Measurements from ENCODE around the gene RGS7. TPM values are rescaled to one million over a fixed set of nuclear protein-coding genes. Genes with fewer than 3 reads are reported as not detected.
"Not testable (repeated sequence)": the region's sequence is repeated elsewhere in the genome, so short reads cannot be mapped to it uniquely, and the experiment has no call there.

The RGS7 gene
- total RNA-seq, 1 experiment from 2014 or later, result 0.37 TPM

DNA sequence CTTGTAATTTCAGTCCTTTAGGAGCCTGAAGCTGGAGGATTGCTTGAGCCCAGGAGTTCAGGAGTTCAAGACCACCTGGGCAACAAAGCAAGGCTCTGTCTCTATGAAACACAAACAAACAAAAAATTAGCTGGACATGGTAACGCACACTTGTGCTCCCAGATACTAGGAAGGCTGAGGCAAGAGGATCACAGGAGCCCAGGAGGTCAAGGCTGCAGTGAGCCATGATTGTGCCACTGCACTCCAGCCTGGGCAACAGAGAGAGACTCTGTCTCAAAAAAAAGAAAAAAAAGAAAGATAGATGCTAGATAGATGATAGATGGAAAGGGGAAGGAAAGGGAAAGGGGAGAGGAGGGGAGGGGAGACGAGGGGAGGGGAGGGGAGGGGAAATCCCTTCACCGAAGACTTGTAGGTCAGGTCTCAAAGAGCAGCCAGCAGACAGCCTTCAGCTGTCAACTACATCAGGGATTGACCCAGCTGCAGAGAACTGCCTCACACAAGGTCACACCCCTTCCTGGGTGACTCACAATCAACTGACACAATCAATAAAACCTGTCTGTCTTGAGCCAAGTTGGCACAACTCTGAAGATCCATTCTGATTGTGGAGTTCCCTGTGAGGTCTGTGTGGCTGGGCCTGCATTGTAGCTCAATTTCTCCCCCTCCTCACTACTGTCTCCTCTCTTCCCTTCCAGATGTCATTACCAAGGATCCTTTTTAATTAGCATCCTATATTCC, 200.6 kb downstream of the RGS7 start:
- no peaks in the 10 kb centered on the region; the same call in 1 of the 2 replicates for H3K27me3 ChIP-seq (replicated peaks)
- H3K36me3 ChIP-seq, result no peaks in the 10 kb centered on the region
- no peak overlapping the region for H3K4me3 ChIP-seq
- H3K27ac ChIP-seq, result no peak overlapping the region
- H3K4me1 ChIP-seq (replicated peaks), result no peaks in the 10 kb centered on the region
- DNase-seq (ENCODE audit: low read depth in 1 of 2, low spot score in 2 of 2), result no peak
- H3K9me3 ChIP-seq (replicated peaks), result no peaks in the 10 kb centered on the region

DNA sequence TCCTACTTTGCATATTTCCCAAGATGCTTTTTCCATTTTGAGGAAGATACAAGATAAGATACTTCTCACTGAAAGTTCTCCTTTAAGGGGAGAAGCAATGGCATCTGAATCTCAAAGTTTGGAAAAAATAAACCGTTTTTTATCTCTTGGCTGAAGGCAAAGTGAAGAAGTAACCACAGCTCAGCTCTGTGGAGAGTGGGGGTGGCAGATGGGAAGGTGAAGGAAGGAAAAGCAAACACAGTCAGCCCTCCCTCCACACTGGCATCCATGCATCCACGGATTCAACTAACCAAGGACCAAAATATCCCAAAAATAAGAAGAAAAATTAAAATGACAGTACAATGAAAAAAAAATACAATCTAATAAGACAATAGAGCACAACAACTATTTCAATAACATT, 211.1 kb downstream of the RGS7 start:
- no peak for DNase-seq (ENCODE audit: low read depth in 1 of 2, low spot score in 2 of 2)
- Histone ChIP-seq H3K27me3 (replicated peaks) (0 out of 2 replicates have a peak, but pooled peaks cover 3% of the 10 kb centered on the region), H3K4me3 (no peak overlapping the region), H3K27ac (no peak overlapping the region), H3K36me3 (no peaks in the 10 kb centered on the region), H3K9me3 (replicated peaks) (no peaks in the 10 kb centered on the region), H3K4me1 (replicated peaks) (no peaks in the 10 kb centered on the region)

DNA sequence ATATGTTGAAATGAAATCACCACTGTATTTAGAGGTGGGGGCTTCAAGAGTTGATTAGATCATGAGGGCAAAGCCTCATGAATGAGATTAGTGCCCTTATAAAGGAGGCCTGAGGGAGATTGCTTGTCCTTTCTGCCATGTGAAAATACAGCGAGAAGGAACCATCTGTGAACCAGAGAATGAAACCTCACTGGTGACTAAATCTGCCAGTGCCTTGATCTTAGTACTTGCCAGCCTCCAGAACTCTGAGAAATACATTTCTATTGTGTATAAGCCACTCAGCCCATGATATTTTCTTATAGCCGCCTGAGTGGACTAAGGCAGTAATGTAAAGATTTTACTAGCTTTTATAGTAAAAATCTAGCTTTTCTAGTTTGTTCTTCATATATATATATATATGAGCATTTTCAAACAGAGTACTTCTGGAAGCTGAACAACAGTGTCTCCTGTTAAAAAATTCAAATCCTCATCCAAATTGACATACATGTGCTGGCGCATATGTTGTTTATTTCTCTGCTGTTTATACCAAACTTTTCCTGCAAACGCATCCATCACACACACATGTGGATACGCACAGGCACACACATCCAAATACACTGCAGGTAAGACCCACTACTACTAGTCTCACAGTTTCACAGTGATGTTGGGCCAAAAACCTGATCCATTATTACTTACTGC, 213.1 kb downstream of the RGS7 start:
- H3K4me1 ChIP-seq (replicated peaks), result no peaks in the 10 kb centered on the region
- 0 out of 2 replicates have a peak, but pooled peaks cover 3% of the 10 kb centered on the region for H3K27me3 ChIP-seq (replicated peaks)
- no peaks in the 10 kb centered on the region for H3K36me3 ChIP-seq
- no peak overlapping the region for H3K27ac ChIP-seq
- H3K9me3 ChIP-seq (replicated peaks), result no peaks in the 10 kb centered on the region
- no peak overlapping the region for H3K4me3 ChIP-seq
- no peak for DNase-seq (ENCODE audit: low read depth in 1 of 2, low spot score in 2 of 2)

DNA sequence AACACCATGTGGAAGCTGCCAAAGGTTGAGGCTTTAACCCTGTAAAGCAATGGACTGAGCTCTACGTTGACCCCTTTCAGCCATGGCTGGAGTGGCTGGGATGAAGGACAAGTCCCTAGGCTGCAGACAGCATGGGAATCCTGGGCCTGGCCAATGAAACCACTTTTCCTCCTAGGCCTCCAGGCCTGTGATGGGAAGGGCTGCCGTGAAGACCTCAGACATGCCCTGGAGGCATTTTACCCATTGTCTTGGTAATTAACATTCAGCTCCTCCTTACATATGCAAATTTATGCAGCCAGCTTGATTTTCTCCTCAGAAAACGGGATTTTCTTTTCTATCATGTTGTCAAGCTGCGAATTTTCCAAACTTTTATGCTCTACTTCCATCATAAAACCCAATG, 214.5 kb downstream of the RGS7 start:
- Histone ChIP-seq H3K27me3 (replicated peaks) (0 out of 2 replicates have a peak, but pooled peaks cover 3% of the 10 kb centered on the region), H3K4me1 (replicated peaks) (no peaks in the 10 kb centered on the region), H3K36me3 (no peaks in the 10 kb centered on the region), H3K4me3 (no peak overlapping the region), H3K9me3 (replicated peaks) (no peaks in the 10 kb centered on the region), H3K27ac (no peak overlapping the region)
- no peak for DNase-seq (ENCODE audit: low read depth in 1 of 2, low spot score in 2 of 2)

DNA sequence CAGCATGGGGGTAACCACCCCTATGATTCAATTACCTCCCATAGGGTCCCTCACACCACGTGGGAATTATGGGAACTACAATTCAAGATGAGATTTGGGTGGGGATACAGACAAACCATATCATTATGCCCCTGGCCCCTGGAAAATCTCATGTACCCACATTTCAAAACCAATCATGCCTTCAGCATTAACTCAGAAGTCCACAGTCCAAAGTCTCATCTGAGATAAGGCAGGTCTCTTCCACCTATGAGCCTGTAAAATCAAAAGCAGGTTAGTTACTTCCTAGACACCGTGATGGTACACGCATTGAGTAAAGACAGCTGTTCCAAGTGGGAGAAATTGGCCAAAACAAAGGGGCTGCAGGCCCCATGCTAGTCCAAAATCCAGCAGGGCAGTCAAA, 215.4 kb downstream of the RGS7 start:
- not testable (repeated sequence) for DNase-seq (ENCODE audit: low read depth in 1 of 2, low spot score in 2 of 2); H3K27me3 ChIP-seq (replicated peaks); H3K4me1 ChIP-seq (replicated peaks); H3K9me3 ChIP-seq (replicated peaks); H3K4me3 ChIP-seq; H3K27ac ChIP-seq; H3K36me3 ChIP-seq

DNA sequence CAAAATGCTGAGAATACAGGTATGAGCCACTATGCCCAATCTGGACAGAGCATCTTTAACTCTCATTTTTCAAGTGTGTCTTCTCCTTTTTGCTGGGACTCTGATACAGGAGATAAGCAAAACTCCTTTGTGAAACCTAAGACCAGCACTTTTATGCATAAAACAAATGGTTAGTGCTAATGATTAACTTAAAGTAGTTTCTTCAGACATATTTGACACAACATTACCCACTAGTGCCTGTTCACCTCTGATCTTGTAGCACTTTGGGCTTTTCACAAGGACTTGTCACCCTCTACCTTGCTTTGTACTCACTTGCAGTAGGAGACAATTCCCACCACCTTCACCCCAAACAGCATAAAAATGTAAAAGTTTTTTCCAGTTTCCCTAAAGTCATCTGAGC, 216.3 kb downstream of the RGS7 start:
- Histone ChIP-seq H3K9me3 (replicated peaks) (no peaks in the 10 kb centered on the region), H3K27me3 (replicated peaks) (no peaks in the 10 kb centered on the region)
- no peak for DNase-seq (ENCODE audit: low read depth in 1 of 2, low spot score in 2 of 2)

DNA sequence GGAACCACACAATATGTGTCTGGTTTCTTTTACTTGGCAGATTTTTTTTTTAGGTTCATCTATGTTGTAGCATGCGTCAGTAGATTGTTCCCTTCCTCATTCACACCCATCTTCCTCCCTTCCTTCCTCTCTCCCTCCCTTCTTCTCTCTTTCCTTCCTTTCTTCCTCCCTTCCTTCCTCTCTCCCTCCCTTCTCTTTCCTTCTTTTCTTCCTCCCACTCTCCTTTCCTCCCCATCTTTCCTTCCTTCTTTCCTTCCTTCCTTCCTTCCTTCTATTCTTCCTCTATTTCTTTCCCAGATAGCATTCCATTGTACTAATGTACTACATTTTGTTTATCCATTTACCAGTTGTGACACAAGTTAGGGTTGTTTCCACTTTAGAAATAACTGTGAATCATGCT, 218.0 kb downstream of the RGS7 start:
- H3K4me3 ChIP-seq, result no peak overlapping the region
- H3K36me3 ChIP-seq, result no peaks in the 10 kb centered on the region
- no peaks in the 10 kb centered on the region for H3K9me3 ChIP-seq (replicated peaks)
- no peak for DNase-seq (ENCODE audit: low read depth in 1 of 2, low spot score in 2 of 2)
- H3K27ac ChIP-seq, result no peak overlapping the region
- no peaks in the 10 kb centered on the region for H3K27me3 ChIP-seq (replicated peaks)
- no peaks in the 10 kb centered on the region for H3K4me1 ChIP-seq (replicated peaks)

More for the DNA sequence above, 216.3 kb downstream of the RGS7 start:
- no peaks in the 10 kb centered on the region for H3K36me3 ChIP-seq
- H3K4me3 ChIP-seq, result no peak overlapping the region
- H3K27ac ChIP-seq, result no peak overlapping the region
- no peaks in the 10 kb centered on the region for H3K4me1 ChIP-seq (replicated peaks)

DNA sequence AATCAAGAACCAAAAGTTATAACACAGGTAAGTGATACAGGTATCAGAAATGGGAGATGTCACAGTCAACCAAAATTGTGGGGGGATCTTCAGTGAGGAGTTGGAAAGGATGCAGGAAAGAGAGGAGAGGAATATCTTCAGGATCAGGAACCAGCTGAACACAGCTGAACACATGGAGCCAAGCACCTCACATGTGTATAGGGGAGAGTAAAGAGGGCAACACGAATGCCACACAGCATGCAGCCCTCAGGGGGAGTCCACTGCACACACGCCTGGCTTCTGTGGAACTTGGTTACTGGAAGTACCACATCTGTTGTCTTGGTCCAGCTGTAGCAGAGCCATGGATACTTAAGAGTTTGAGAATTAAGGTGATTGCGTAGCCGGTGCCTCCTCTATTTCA, 218.8 kb downstream of the RGS7 start:
- H3K27ac ChIP-seq, result no peak overlapping the region

DNA sequence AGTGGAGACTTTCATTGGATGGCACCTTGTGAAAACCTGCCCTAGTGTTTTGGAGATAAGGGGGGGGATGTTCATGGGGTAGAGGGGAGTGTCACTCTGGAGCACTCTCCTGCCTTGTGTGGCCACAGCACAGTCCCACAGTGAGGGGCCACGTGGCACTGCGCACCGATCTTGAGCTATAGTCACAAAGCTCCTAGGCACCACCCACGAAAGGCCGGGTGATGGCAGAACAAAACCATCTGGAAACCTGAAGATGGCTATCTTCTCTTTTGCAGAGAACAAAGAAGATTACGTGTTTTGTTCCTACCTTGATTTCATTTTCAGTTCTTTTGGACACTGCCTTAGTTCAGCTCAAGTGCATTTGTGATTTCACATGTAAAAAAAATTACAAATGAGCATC, 220.6 kb downstream of the RGS7 start:
- Histone ChIP-seq H3K27me3 (replicated peaks) (no peaks in the 10 kb centered on the region), H3K4me3 (no peak overlapping the region), H3K9me3 (replicated peaks) (no peaks in the 10 kb centered on the region), H3K27ac (no peak overlapping the region), H3K4me1 (replicated peaks) (no peaks in the 10 kb centered on the region), H3K36me3 (no peaks in the 10 kb centered on the region)
- DNase-seq (ENCODE audit: low read depth in 1 of 2, low spot score in 2 of 2), result no peak

More for the DNA sequence above, 218.8 kb downstream of the RGS7 start:
- Histone ChIP-seq H3K36me3 (no peaks in the 10 kb centered on the region), H3K9me3 (replicated peaks) (no peaks in the 10 kb centered on the region), H3K27me3 (replicated peaks) (no peaks in the 10 kb centered on the region), H3K4me1 (replicated peaks) (no peaks in the 10 kb centered on the region), H3K4me3 (no peak overlapping the region)
- no peak for DNase-seq (ENCODE audit: low read depth in 1 of 2, low spot score in 2 of 2)

DNA sequence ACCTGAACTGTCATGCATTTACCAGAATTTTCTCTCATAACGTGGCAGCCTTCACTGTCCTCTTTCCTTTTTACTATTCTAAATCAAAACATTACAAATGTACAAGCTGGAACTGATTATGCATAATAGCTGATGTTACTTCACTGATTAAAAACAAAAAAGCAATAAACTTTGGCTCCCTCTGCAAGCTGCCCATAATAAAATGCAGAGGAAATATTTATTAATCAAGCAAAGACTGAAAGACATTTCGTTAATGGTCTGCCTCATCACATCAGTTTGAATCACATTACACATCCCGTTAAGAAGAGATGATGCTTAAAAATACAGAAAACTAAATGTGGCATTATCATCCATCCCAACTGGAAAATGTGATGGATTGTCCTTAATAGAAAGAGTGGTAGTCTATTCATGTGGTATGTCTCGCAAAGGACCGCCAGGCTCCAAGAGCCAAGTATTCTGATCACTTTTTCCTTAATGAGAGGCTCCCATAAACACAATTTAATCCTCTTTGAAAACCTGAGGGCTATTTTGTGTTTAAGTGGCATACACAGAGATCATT, 225.3 kb downstream of the RGS7 start:
- H3K36me3 ChIP-seq, result no peaks in the 10 kb centered on the region
- H3K27me3 ChIP-seq (replicated peaks), result no peaks in the 10 kb centered on the region; the same call in 1 of the 2 replicates
- no peak for DNase-seq (ENCODE audit: low read depth in 1 of 2, low spot score in 2 of 2)
- no peaks in the 10 kb centered on the region for H3K9me3 ChIP-seq (replicated peaks)
- no peak overlapping the region for H3K4me3 ChIP-seq
- no peaks in the 10 kb centered on the region for H3K4me1 ChIP-seq (replicated peaks)
- H3K27ac ChIP-seq, result no peak overlapping the region

DNA sequence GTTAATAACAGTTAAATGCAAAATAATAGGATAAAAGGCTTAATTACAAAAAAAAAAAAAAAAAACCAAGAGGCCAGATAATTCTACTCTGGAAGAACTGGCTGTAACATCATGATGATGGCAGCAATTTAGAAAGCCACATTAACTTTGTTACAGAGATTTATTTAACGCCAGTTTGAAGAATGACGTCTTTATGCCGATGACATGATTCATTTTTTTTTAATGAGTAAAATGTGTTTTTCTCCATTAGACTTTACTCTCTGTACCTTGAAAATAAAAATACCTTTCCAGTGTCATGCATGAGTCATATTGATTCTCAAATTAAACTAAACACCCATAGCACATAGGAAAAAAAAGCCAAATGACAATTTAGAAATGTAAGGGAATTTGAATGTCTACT, 226.1 kb downstream of the RGS7 start:
- Histone ChIP-seq H3K9me3 (replicated peaks) (no peaks in the 10 kb centered on the region), H3K4me3 (no peak overlapping the region), H3K4me1 (replicated peaks) (no peaks in the 10 kb centered on the region), H3K36me3 (no peaks in the 10 kb centered on the region), H3K27ac (no peak overlapping the region), H3K27me3 (replicated peaks) (no peaks in the 10 kb centered on the region; the same call in 1 of the 2 replicates)
- no peak for DNase-seq (ENCODE audit: low read depth in 1 of 2, low spot score in 2 of 2)

DNA sequence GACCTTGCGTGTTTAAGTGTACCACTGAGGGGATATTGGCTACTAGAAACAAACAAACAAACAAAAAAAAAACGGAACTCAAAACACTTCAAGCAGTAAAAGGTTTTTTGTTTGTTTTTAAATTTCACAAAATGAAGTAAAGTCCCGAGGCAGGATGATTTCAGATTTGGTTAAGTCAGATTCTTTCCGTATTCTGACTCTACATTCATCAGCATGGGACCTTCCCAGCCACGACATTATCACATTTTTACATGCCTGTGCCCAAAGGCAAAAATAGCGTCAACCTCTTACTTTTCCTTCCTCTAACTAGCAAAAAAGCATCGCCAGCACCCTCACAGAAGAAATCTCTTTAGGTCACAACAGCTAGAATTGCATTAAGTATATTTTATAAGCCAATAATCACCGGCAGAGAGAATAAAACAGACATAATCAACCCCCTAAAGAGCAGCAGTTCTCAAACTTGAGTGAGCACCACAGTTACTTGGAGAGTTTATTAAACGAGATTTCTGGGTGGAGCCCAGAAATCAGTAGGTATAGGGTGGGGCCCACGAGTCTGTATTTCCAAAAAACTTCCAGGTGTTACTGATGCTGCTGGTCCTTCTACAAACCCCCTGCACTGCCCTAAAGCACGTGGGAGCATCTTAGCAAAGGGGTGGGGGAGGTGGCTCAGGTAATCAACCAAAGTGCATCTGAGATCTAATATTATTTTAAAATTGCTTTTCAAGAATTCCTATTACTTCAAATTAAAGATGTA, 227.6 kb downstream of the RGS7 start:
- no peaks in the 10 kb centered on the region for H3K4me1 ChIP-seq (replicated peaks)
- no peak overlapping the region for H3K27ac ChIP-seq
- no peak for DNase-seq (ENCODE audit: low read depth in 1 of 2, low spot score in 2 of 2)

DNA sequence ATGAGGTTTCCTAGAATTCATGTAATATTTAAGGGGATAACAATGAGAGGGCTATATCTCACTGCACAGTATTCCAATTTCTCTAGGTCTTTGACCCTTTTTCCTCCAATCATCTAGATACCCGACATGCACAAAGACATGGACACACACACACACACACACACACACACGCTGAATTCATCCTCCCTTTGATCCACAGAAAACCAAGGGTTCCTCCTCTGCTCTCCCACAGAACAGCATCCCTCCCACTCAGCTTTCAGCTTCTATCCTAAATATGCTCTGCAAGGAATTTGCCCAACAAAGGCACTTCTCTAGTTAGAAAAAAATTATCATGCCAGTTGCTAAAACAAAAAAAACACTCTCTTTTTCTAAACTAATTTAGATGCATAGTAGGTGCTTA, 231.7 kb downstream of the RGS7 start:
- no peak overlapping the region for H3K4me3 ChIP-seq
- no peak overlapping the region for H3K27ac ChIP-seq
- no peaks in the 10 kb centered on the region for H3K9me3 ChIP-seq (replicated peaks)
- H3K36me3 ChIP-seq, result no peaks in the 10 kb centered on the region
- no peaks in the 10 kb centered on the region; the same call in 1 of the 2 replicates for H3K27me3 ChIP-seq (replicated peaks)
- DNase-seq (ENCODE audit: low read depth in 1 of 2, low spot score in 2 of 2), result no peak
- no peaks in the 10 kb centered on the region for H3K4me1 ChIP-seq (replicated peaks)

More for the DNA sequence above, 227.6 kb downstream of the RGS7 start:
- Histone ChIP-seq H3K4me3 (no peak overlapping the region), H3K27me3 (replicated peaks) (no peaks in the 10 kb centered on the region; the same call in 1 of the 2 replicates), H3K36me3 (no peaks in the 10 kb centered on the region), H3K9me3 (replicated peaks) (no peaks in the 10 kb centered on the region)

All from SJSA1 (cell line).